ENCODE results near the gene NUFIP1. TPM values are rescaled to one million over a fixed set of nuclear protein-coding genes. Genes with fewer than 3 reads are reported as not detected.
A peak's percentile ranks its signal among the peaks of the same experiment; 100 is the strongest.

NUFIP1 gene

GRCh38 chr13:44894001-44894770, 95.1 kb downstream of the NUFIP1 start:
- no peak overlapping the region for H3K4me2 ChIP-seq (ENCODE audit: insufficient read depth, low read length, poor library complexity, severe bottlenecking)
- no CpG with 5 or more reads among the region's 13 CpGs for WGBS, 2 donors (ENCODE audit: extremely low coverage in 2 of 2, insufficient read length in 2 of 2, insufficient replicate concordance in 1 of 2)
- H3K4me3 ChIP-seq (ENCODE audit: low read length in 2 of 2): no peak overlapping the region
- no peak overlapping the region for H4K91ac ChIP-seq (ENCODE audit: low read depth, low read length, poor library complexity)
- no peaks in the 10 kb centered on the region for H3K79me1 ChIP-seq (ENCODE audit: low read depth, low read length)
- peaks cover 4% of the 10 kb centered on the region in 2 donors for H3K4me1 ChIP-seq (ENCODE audit: control insufficient read depth in 2 of 2, insufficient read depth in 1 of 2, low read depth in 1 of 2, low read length in 2 of 2)
- peak overlapping the region; percentile 29 for H4K8ac ChIP-seq (ENCODE audit: low read depth, low read length)
- no peaks in the 10 kb centered on the region for H3K9me3 ChIP-seq (replicated peaks in 1 of 2; ENCODE audit: control insufficient read depth in 2 of 2, insufficient read depth in 1 of 2, low read depth in 1 of 2, low read length in 2 of 2)
- no peak overlapping the region for H2BK15ac ChIP-seq (ENCODE audit: low read length)
- no peak overlapping the region for H3K4ac ChIP-seq (ENCODE audit: low read length)
- peak overlapping the region; percentile 85 for H2AFZ ChIP-seq (ENCODE audit: low read length)
- no peak overlapping the region for H2AK5ac ChIP-seq (ENCODE audit: low read depth, low read length)
- no peaks in the 10 kb centered on the region for H3K27me3 ChIP-seq (ENCODE audit: control insufficient read depth in 3 of 3, insufficient read depth in 3 of 3, low read depth in 1 of 3, low read length in 3 of 3)
- H3K9ac ChIP-seq (ENCODE audit: low read depth, low read length, poor library complexity): no peak overlapping the region
- no peaks in the 10 kb centered on the region for H3K36me3 ChIP-seq (replicated peaks in 1 of 2; ENCODE audit: control insufficient read depth in 2 of 2, insufficient read depth in 2 of 2, low read length in 2 of 2)
- H3K23ac ChIP-seq (ENCODE audit: low read depth, low read length, poor library complexity): no peak overlapping the region
- H3K18ac ChIP-seq (ENCODE audit: low read length): peak overlapping the region; percentile 76
- H3K14ac ChIP-seq (ENCODE audit: low read length): no peak overlapping the region
- no peak overlapping the region for H2BK120ac ChIP-seq (ENCODE audit: low read depth, low read length)
- DNase-seq (ENCODE audit: low spot score): no peak
- H2BK5ac ChIP-seq (ENCODE audit: low read length): no peak overlapping the region
- H3K27ac ChIP-seq (replicated peaks; ENCODE audit: low read length): no peak overlapping the region
- no peak overlapping the region for H2BK12ac ChIP-seq (ENCODE audit: low read length)

Small RNA genes within 50 kb of the gene (small RNA-seq; reads per million reads assigned to genes)
- gene RN7SL49P (ENCODE audit: insufficient read depth): not detected
